Measurements from ENCODE around the gene GDE1. TPM values are rescaled to one million over a fixed set of nuclear protein-coding genes. Genes with fewer than 3 reads are reported as not detected.
A peak's percentile ranks its signal among the peaks of the same experiment; 100 is the strongest.
"Not testable (repeated sequence)": the region's sequence is repeated elsewhere in the genome, so short reads cannot be mapped to it uniquely, and the experiment has no call there.

Gene GDE1, protein sequence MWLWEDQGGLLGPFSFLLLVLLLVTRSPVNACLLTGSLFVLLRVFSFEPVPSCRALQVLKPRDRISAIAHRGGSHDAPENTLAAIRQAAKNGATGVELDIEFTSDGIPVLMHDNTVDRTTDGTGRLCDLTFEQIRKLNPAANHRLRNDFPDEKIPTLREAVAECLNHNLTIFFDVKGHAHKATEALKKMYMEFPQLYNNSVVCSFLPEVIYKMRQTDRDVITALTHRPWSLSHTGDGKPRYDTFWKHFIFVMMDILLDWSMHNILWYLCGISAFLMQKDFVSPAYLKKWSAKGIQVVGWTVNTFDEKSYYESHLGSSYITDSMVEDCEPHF
- total RNA-seq (2014; rRNA removed; shearing (Covaris generic); ENCODE audit: low replicate concordance) = 85.5 and 97.7 TPM in 2 replicates

GRCh38 chr16:19521471-19522396, at the start of gene GDE1:
Gene GDE1, minus strand, starts transcription at chr16:19522098. Its CDS starts 134 bp downstream, at chr16:19521964.
- in situ Hi-C loops (cut with HindIII; ENCODE audit: low pct_unique_long_range_greater_than_20kb, low sequenced_read_pairs) = no loop called here
- DNase-seq (ENCODE audit: low read depth) = peak; percentile 92

- in situ Hi-C loops (cut with HindIII; ENCODE audit: low pct_unique_long_range_greater_than_20kb, low sequenced_read_pairs) = no loop called here
- DNase-seq (ENCODE audit: low read depth) = no peak
These were observed 45.7 kb upstream of the GDE1 start for GRCh38 chr16:19567560-19567959.

- no peak for DNase-seq (ENCODE audit: low read depth)
- in situ Hi-C loops (cut with HindIII; ENCODE audit: low pct_unique_long_range_greater_than_20kb, low sequenced_read_pairs) = no loop called here
These were observed 44.5 kb upstream of the GDE1 start for GRCh38 chr16:19566362-19566761.

GRCh38 chr16:19563377-19563776, 41.5 kb upstream of the GDE1 start:
- DNase-seq (ENCODE audit: low read depth) = peak; percentile 28
- in situ Hi-C loops (cut with HindIII; ENCODE audit: low pct_unique_long_range_greater_than_20kb, low sequenced_read_pairs) = no loop called here

- DNase-seq (ENCODE audit: low read depth) = no peak
- in situ Hi-C loops (cut with HindIII; ENCODE audit: low pct_unique_long_range_greater_than_20kb, low sequenced_read_pairs) = no loop called here
These were observed 38.2 kb upstream of the GDE1 start for GRCh38 chr16:19560078-19560477.

- in situ Hi-C loops (cut with HindIII; ENCODE audit: low pct_unique_long_range_greater_than_20kb, low sequenced_read_pairs) = no loop called here
- DNase-seq (ENCODE audit: low read depth) = peak; percentile 46
These were observed 37.5 kb upstream of the GDE1 start for GRCh38 chr16:19559242-19559910.

- in situ Hi-C loops (cut with HindIII; ENCODE audit: low pct_unique_long_range_greater_than_20kb, low sequenced_read_pairs) = no loop called here
These were observed 34.3 kb upstream of the GDE1 start for GRCh38 chr16:19555938-19556771.

DNA sequence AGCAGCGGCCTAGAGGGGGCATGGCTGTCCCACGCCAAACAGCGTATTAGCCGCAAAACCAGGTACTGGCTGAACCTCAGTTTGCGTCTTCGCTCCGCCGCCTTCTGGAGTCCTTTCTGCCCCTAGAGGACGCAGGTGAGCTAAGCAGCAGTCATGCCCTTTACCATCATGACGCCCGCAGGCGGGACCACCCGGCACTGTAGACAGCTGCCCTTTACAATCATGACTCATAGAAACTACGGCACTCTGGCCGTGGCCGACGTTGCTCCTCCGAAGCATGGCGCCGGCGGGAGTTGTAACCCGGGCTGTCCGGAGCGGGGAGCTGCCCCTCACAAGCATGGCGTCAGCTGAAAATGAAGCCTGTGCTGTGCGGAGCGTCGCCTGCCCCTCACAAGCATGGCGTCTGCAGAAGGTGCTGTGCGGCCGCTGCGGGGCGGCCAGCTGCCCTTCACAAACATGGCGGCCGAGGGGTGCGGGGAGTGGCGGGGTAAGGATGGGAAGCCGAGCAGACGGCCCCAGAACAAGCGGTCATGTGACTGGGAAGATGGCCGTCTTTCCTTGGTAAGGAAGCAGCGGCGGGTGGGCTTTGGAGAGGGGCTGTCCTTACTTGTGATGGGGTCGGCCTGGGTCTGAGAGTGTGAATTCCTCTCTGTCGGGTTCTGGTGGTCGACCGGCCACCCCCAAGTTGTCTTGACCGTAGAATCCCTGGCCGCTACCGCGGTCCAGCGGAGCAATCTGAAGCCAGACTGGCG, 33.5 kb upstream of the GDE1 start, which contains the start of gene VPS35L:
Gene VPS35L, plus strand, starts transcription at position 518 of the 752 bp plus-strand sequence. Its CDS starts 27 bp downstream, at position 545.
- in situ Hi-C loops (cut with HindIII; ENCODE audit: low pct_unique_long_range_greater_than_20kb, low sequenced_read_pairs) = no loop called here
- DNase-seq (ENCODE audit: low read depth) = peak; percentile 100

More at GRCh38 chr16:19555938-19556771, 34.3 kb upstream of the GDE1 start:
- DNase-seq (ENCODE audit: low read depth) = peak; percentile 72

GRCh38 chr16:19549673-19550072, 27.8 kb upstream of the GDE1 start:
- DNase-seq (ENCODE audit: low read depth) = no peak
- in situ Hi-C loops (cut with HindIII; ENCODE audit: low pct_unique_long_range_greater_than_20kb, low sequenced_read_pairs) = loop anchor here (25.0 kb wide), 1 partner anchor 437 kb away; the partner anchor contains the start of gene ITPRIPL2

DNA sequence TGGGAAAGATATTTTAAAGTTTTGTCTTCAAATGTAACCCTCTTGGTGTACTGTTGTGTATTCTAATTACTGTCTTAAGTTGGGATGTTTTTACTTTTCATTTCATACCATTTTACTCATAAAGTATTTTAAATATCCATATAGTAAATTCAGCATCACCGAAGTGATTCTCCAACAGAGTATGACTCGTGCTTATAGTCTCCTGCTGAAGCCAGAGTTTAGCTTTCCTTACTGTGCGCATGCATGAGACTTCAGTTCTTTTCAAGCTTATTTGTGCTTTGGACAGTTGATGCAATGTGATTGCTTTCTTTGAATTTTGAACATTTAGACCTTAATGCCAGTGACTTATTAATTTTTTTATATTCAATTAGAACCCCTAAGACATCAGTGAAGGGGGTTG, 26.2 kb upstream of the GDE1 start:
- in situ Hi-C loops (cut with HindIII; ENCODE audit: low pct_unique_long_range_greater_than_20kb, low sequenced_read_pairs) = loop anchor here (25.0 kb wide), 1 partner anchor 436 kb away; the partner anchor contains the start of gene ITPRIPL2

GRCh38 chr16:19543278-19543996, 21.5 kb upstream of the GDE1 start:
- DNase-seq (ENCODE audit: low read depth) = not testable (repeated sequence)
- in situ Hi-C loops (cut with HindIII; ENCODE audit: low pct_unique_long_range_greater_than_20kb, low sequenced_read_pairs) = loop anchor here (25.0 kb wide), 1 partner anchor 431 kb away; the partner anchor contains the start of gene ITPRIPL2

More for the DNA sequence above, 26.2 kb upstream of the GDE1 start:
- DNase-seq (ENCODE audit: low read depth) = no peak

DNA sequence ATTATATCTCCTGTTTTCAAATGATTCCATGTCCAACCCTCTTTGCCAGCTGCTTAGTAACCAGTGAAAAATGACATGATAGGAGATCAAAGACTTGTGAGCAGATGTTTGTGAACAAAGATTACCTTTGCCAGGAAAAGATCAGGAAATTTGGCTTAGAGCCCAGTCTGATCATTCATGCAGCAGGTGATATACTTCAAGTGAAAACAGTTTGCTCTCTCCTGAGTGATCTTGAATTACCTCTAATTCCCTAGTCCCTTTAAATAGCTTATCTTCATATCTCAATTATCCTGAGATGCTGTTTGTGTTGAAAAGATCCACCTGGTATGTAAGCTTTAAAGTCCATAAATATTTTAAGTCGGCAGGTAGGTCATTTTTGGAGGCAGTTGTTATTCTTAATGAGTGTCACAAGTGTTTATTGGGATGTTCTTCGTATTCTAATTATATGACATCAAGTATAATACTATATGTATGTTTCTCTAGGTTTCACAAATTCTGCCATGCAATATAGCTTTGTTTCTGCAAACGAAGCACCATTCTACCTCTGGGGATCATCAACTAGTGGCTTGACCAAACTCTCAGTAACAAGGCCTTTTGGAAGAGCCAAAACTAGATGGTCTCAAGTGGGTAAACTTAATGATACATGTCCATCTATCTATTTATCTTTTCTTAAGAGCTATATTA, 20.4 kb upstream of the GDE1 start:
- no peak for DNase-seq (ENCODE audit: low read depth)
- in situ Hi-C loops (cut with HindIII; ENCODE audit: low pct_unique_long_range_greater_than_20kb, low sequenced_read_pairs) = loop anchor here (25.0 kb wide), 1 partner anchor 430 kb away; the partner anchor contains the start of gene ITPRIPL2

GRCh38 chr16:19540241-19540970, 18.5 kb upstream of the GDE1 start:
- in situ Hi-C loops (cut with HindIII; ENCODE audit: low pct_unique_long_range_greater_than_20kb, low sequenced_read_pairs) = loop anchor here (25.0 kb wide), 1 partner anchor 428 kb away; the partner anchor contains the start of gene ITPRIPL2
- DNase-seq (ENCODE audit: low read depth) = no peak

- no peak for DNase-seq (ENCODE audit: low read depth)
- in situ Hi-C loops (cut with HindIII; ENCODE audit: low pct_unique_long_range_greater_than_20kb, low sequenced_read_pairs) = loop anchor here (25.0 kb wide), 1 partner anchor 420 kb away; the partner anchor contains the start of gene ITPRIPL2
These were observed 10.7 kb upstream of the GDE1 start for GRCh38 chr16:19532601-19533000.

GRCh38 chr16:19528666-19529065, 6.8 kb upstream of the GDE1 start:
- in situ Hi-C loops (cut with HindIII; ENCODE audit: low pct_unique_long_range_greater_than_20kb, low sequenced_read_pairs) = loop anchor here (25.0 kb wide), 1 partner anchor 416 kb away; the partner anchor contains the start of gene ITPRIPL2
- no peak for DNase-seq (ENCODE audit: low read depth)

All from Caki2 (cell line).